HepG2 (cell line): ENCODE data around the gene FLAD1. TPM values are rescaled to one million over a fixed set of nuclear protein-coding genes. Genes with fewer than 3 reads are reported as not detected.
A peak's percentile ranks its signal among the peaks of the same experiment; 100 is the strongest.

ENCODE experiments used
- ATAC-seq: fragments of 200-7000 bp; cut with Tn5 transposase; 3 replicates; pipeline ENCODE4 v1.9.1; 2020; ENCODE audit warnings: mild to moderate bottlenecking, moderate library complexity
- BruUV-seq: library from RNA; stranded (reverse); fragments of 400-500 nt; replicated peaks from 2 replicates; lab custom pipeline; 2021; lab: Mats Ljungman, UMichigan
- CTCF ChIA-PET: fragments of 300-600 bp; formaldehyde crosslinking; extraction: SDS; loops from one replicate; lab custom pipeline; 2021; ENCODE audit warnings: low total read pairs, inconsistent platforms, low intra/inter-chr PET ratio; lab: Yijun Ruan, JAX
- POLR2A ChIA-PET: fragments of 350-600 bp; sonication (Branson Sonifier 250); formaldehyde crosslinking; loops from one replicate; lab custom pipeline; 2020; ENCODE audit warnings: antibody characterized with exemption, inconsistent platforms; lab: Yijun Ruan, JAX
- DNase-seq: peaks from one replicate; pipeline ENCODE4 v3.0.0-alpha.2; 2015; ENCODE audit warnings: low spot score
- FAIRE-seq: peaks from 3 replicates; lab custom pipeline; 2011; peaks lifted over from hg19 to GRCh38; lab: Jason Lieb, UNC
- H2AFZ ChIP-seq: one replicate; pipeline ENCODE4 v1.6.1; 2011; ENCODE audit warnings: low read length, inconsistent platforms
- H3K27ac ChIP-seq: fragments of 300-600 bp; 3 replicates; pipeline ENCODE4 v1.8.0; 2011; ENCODE audit warnings: mixed run types, mild to moderate bottlenecking, mixed read lengths, low read length, inconsistent platforms; ENCODE audit not compliant: insufficient read depth; ENCODE audit errors: extremely low read length
- H3K27me3 ChIP-seq, 2 experiments: fragments of 200-600 bp in 1 of 2; 2 replicates in 1 of 2; 3 replicates in 1 of 2; pipeline versions ENCODE4 v1.6.0 to v1.8.0; 2011; ENCODE audit warnings: low read length in 2 of 2, mild to moderate bottlenecking in 2 of 2, moderate library complexity in 2 of 2, inconsistent platforms in 1 of 2; ENCODE audit not compliant: insufficient read depth in 2 of 2, control insufficient read depth in 1 of 2
- H3K36me3 ChIP-seq, 2 experiments: fragments of 200-600 bp in 1 of 2; replicated peaks in 1 of 2; 2 replicates in 1 of 2; 3 replicates in 1 of 2; pipeline versions ENCODE4 v1.5.1 to v1.8.0; 2011; ENCODE audit warnings: low read length in 2 of 2, inconsistent platforms in 1 of 2; ENCODE audit not compliant: insufficient read depth in 2 of 2, control insufficient read depth in 1 of 2
- H3K4me1 ChIP-seq: 2 replicates; pipeline ENCODE4 v1.5.1; 2012; ENCODE audit warnings: low read length, inconsistent platforms; ENCODE audit not compliant: insufficient read depth
- H3K4me2 ChIP-seq: 2 replicates; pipeline ENCODE4 v1.6.0; 2011; ENCODE audit warnings: low read depth, low read length, inconsistent platforms
- H3K4me3 ChIP-seq, 3 experiments: fragments of 200-600 bp in 1 of 3; sonication (generic), shearing (Covaris generic) in 1 of 3; replicated peaks in 1 of 3; 2 replicates each; pipeline ENCODE4 v1.5.1; 2011 to 2016; ENCODE audit warnings: low read length in 3 of 3, inconsistent platforms in 2 of 3, low read depth in 2 of 3, mild to moderate bottlenecking in 2 of 3, control low read depth in 1 of 3, mixed read lengths in 1 of 3; ENCODE audit not compliant: insufficient read depth in 1 of 3
- H3K79me2 ChIP-seq: one replicate; pipeline ENCODE4 v1.6.1; 2011; ENCODE audit warnings: low read length, inconsistent platforms; ENCODE audit not compliant: insufficient read depth
- H3K9ac ChIP-seq: 2 replicates; pipeline ENCODE4 v1.6.0; 2011; ENCODE audit warnings: mild to moderate bottlenecking, low read depth, low read length, inconsistent platforms; ENCODE audit not compliant: insufficient read depth
- H3K9me3 ChIP-seq: 2 replicates; pipeline ENCODE4 v1.5.1; 2012; ENCODE audit warnings: mild to moderate bottlenecking, low read length
- H4K20me1 ChIP-seq: 2 replicates; pipeline ENCODE4 v1.6.0; 2011; ENCODE audit warnings: inconsistent platforms, mild to moderate bottlenecking, low read length, moderate library complexity; ENCODE audit not compliant: insufficient read depth
- MATR3 ChIP-seq: sonication (generic); formaldehyde crosslinking; IDR thresholded peaks from 2 replicates; pipeline ENCODE4 v1.4.0; 2020; ENCODE audit warnings: missing genetic modification reagents
- PLSCR1 ChIP-seq: sonication (generic); formaldehyde crosslinking; IDR thresholded peaks from 2 replicates; pipeline ENCODE4 v1.5.0; 2020; ENCODE audit warnings: missing genetic modification reagents, mild to moderate bottlenecking, borderline replicate concordance
- SKIL ChIP-seq: sonication (generic); formaldehyde crosslinking; IDR thresholded peaks from 2 replicates; pipeline ENCODE4 v1.8.0; 2022; ENCODE audit warnings: missing genetic modification reagents, mild to moderate bottlenecking, moderate library complexity, borderline replicate concordance
- SRF ChIP-seq: IDR thresholded peaks from 2 replicates; pipeline ENCODE4 v1.6.1; 2011; ENCODE audit warnings: mild to moderate bottlenecking, low read depth, low read length, moderate library complexity
- STAT5B ChIP-seq: sonication (generic); formaldehyde crosslinking; IDR thresholded peaks from 2 replicates; pipeline ENCODE4 v1.4.0; 2020; ENCODE audit warnings: missing genetic modification reagents
- ZNF160 ChIP-seq: sonication (generic); formaldehyde crosslinking; IDR thresholded peaks from 2 replicates; pipeline ENCODE4 v1.8.0; 2022; ENCODE audit warnings: mild to moderate bottlenecking, inconsistent platforms, missing genetic modification reagents
- ZNF18 ChIP-seq: sonication (generic); formaldehyde crosslinking; IDR thresholded peaks from 2 replicates; pipeline ENCODE4 v1.8.0; 2022; ENCODE audit warnings: mild to moderate bottlenecking, missing genetic modification reagents; ENCODE audit not compliant: insufficient replicate concordance
- ZNF264 ChIP-seq: sonication (generic); formaldehyde crosslinking; IDR thresholded peaks from 2 replicates; pipeline ENCODE4 v1.4.0; 2020; ENCODE audit warnings: missing genetic modification reagents
- ZNF281 ChIP-seq: sonication (generic); formaldehyde crosslinking; IDR thresholded peaks from 2 replicates; pipeline ENCODE4 v1.4.0; 2020; ENCODE audit warnings: missing genetic modification reagents, borderline replicate concordance
- ZNF354B ChIP-seq: sonication (generic); formaldehyde crosslinking; IDR thresholded peaks from 2 replicates; pipeline ENCODE4 v1.8.0; 2022; ENCODE audit warnings: mild to moderate bottlenecking, missing genetic modification reagents
- ZNF382 ChIP-seq: sonication (generic); formaldehyde crosslinking; IDR thresholded peaks from 2 replicates; pipeline ENCODE4 v1.5.0; 2020; ENCODE audit warnings: missing genetic modification reagents, mild to moderate bottlenecking, borderline replicate concordance
- ZNF460 ChIP-seq: sonication (generic); formaldehyde crosslinking; IDR thresholded peaks from 2 replicates; pipeline ENCODE4 v1.5.1; 2020; ENCODE audit warnings: missing genetic modification reagents, mild to moderate bottlenecking, borderline replicate concordance
- ZNF800 ChIP-seq: sonication (generic); formaldehyde crosslinking; IDR thresholded peaks from 2 replicates; pipeline ENCODE4 v1.4.0; 2020; ENCODE audit warnings: missing genetic modification reagents
- ZSCAN31 ChIP-seq: sonication (generic); formaldehyde crosslinking; IDR thresholded peaks from 2 replicates; pipeline ENCODE4 v1.5.0; 2020; ENCODE audit warnings: low read depth, mild to moderate bottlenecking, missing genetic modification reagents
- ZSCAN9 ChIP-seq: IDR thresholded peaks from 2 replicates; pipeline ENCODE4 v1.6.1; 2016; ENCODE audit warnings: borderline replicate concordance
- WGBS: methylation state at CpG from one replicate; pipeline ENCODE4 v1.1.6; 2017; ENCODE audit warnings: low lambda C conversion rate; 5-methylcytosine and 5-hydroxymethylcytosine counted together
- in situ Hi-C: cut with HindIII; loops from 2 replicates; pipeline ENCODE4 v1.10.0; 2017; ENCODE audit warnings: low pct_unique_long_range_greater_than_20kb; ENCODE audit not compliant: extremely low pct_ligation_motif_present
- intact Hi-C: fragments of 100-400 bp; cut with micrococcal nuclease; formaldehyde crosslinking; loops from one replicate; pipeline ENCODE4 v1.10.0; 2022; ENCODE audit not compliant: unreplicated experiment
- polyA plus RNA-seq, 8 experiments: library from polyadenylated mRNA; depleted of rRNA in 3 of 8; stranded (reverse) in 7 of 8; unstranded in 1 of 8; fragments of >200 nt; fragmentation: Illumina TruSeq in 4 of 8; extraction: Trizol in 4 of 8; gene quantifications; 2 replicates each; pipeline versions ENCODE4 v1.2.1 to v1.2.3, GENCODE V29; 2011 to 2016; ENCODE audit warnings: low read depth in 4 of 8, missing spikeins in 1 of 8, mixed read lengths in 1 of 8; ENCODE audit not compliant: insufficient read depth in 1 of 8
- total RNA-seq, 5 experiments: library from RNA; depleted of rRNA; stranded (reverse); fragments of >200 nt; fragmentation: Illumina TruSeq; extraction: Trizol; gene quantifications; 2 replicates each; pipeline ENCODE4 v1.2.3, GENCODE V29; 2016; ENCODE audit warnings: low read depth in 1 of 5

FLAD1 gene
- total and polyA plus RNA-seq, 2 of the 13 experiments (the other 11 are each of a cell fraction or from before 2014, with no cell fraction given) = 25.9 to 32.8 TPM

- H4K20me1 ChIP-seq = peaks cover 8% of the 10 kb centered on the region; the same call in 1 of the 2 replicates
- peaks cover 67% of the 10 kb centered on the region for H3K4me1 ChIP-seq
- no peak for FAIRE-seq
- H3K27me3 ChIP-seq = no peaks in the 10 kb centered on the region
- H3K4me2 ChIP-seq = no peak overlapping the region
- in situ Hi-C loops (no loop called here), intact Hi-C loops (no loop called here)
- ChIA-PET POLR2A (interaction anchor here (2.1 to 8.2 kb wide), 2 partner anchors 11 to 40 kb away, joined by 9 to 90 read pairs; partner anchors contain the start of gene ZBTB7B), CTCF (no interaction called here)
- BruUV-seq = no TSS peak
- no peak for ATAC-seq
- H3K36me3 ChIP-seq = peaks cover 9 to 33% of the 10 kb centered on the region in 2 experiments; a peak in 4 of 5 replicates
- no peak for DNase-seq
- H3K79me2 ChIP-seq = peaks cover 7% of the 10 kb centered on the region
- WGBS = 43% methylated on average over 7 of the region's 8 CpGs
- no peaks in the 10 kb centered on the region for H3K9me3 ChIP-seq
- H3K27ac ChIP-seq = peak overlapping the region; percentile 40
- H3K4me3 ChIP-seq = no peak overlapping the region
- H2AFZ ChIP-seq = no peak overlapping the region
- no peak overlapping the region for H3K9ac ChIP-seq
- TF ChIP-seq STAT5B (CRISPR knock-in tag) = no peak
- TF ChIP-seq ZNF800 = no peak
- TF ChIP-seq ZSCAN31 (CRISPR knock-in tag) = no peak
- no peak for TF ChIP-seq ZNF160 (CRISPR knock-in tag)
- no peak for TF ChIP-seq ZNF18
- TF ChIP-seq ZSCAN9 (CRISPR knock-in tag) = no peak
- no peak for TF ChIP-seq ZNF460
- TF ChIP-seq ZNF264 = no peak
- no peak for TF ChIP-seq ZNF382
- no peak for TF ChIP-seq SRF
- no peak for TF ChIP-seq ZNF281 (CRISPR knock-in tag)
- TF ChIP-seq PLSCR1 (CRISPR knock-in tag) = no peak
- peak; percentile 42; the same call in 1 of the 2 replicates for TF ChIP-seq SKIL (CRISPR knock-in tag)
- TF ChIP-seq MATR3 (CRISPR knock-in tag) = no peak
- TF ChIP-seq ZNF354B (CRISPR knock-in tag) = no peak
These were observed 30.5 kb downstream of the FLAD1 start for GRCh38 chr1:155013632-155014031.
